ENCODE measurements around the gene GAS2.
A peak's percentile ranks its signal among the peaks of the same experiment; 100 is the strongest.
"Not testable (repeated sequence)": the region's sequence is repeated elsewhere in the genome, so short reads cannot be mapped to it uniquely, and the experiment has no call there.

Gene GAS2

DNA sequence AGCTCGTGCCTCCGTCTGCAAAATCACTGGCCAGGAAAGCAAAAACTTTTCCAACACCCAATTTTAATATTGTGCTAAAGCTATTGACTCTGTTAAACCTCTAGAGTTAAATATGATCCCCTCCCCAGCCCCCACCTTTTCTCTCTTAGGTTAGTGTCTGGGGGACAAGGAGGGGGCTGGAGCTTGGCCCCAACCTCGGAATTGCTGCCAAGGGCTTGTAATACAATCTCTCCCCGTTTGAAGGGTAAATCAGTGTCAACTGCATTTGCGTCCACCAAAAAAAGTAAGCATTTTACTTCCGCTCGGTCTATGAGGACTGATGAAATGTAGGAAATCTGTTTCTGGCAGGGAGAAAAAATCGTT lies at the start of gene GAS2:
Gene GAS2, plus strand, starts transcription at position 287 of the 363 bp plus-strand sequence. CDS start 8,259 bp downstream, outside the sequence.
- no peak for DNase-seq (ENCODE audit: low spot score)

DNA sequence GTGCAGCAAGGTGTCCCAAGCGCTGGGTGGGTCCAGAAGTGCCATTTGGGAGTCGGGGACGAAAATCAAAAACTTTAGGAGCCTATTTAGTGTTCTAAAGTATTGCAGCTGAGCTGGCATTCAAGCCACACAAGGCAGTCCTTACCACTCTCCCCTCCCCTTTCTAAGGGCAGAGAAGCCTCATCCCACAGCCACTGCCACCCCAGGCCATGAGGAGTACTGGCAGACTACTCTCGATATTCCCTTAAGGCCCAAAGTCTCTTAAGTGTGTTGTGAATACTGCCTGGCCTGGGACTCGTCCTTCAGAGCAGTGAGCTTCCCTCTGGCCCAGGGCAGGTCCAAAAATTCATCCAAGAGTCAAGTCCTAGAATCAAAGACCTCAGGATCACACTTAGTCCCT lies 48.5 kb upstream of the GAS2 start:
- DNase-seq (ENCODE audit: low spot score) = no peak

DNA sequence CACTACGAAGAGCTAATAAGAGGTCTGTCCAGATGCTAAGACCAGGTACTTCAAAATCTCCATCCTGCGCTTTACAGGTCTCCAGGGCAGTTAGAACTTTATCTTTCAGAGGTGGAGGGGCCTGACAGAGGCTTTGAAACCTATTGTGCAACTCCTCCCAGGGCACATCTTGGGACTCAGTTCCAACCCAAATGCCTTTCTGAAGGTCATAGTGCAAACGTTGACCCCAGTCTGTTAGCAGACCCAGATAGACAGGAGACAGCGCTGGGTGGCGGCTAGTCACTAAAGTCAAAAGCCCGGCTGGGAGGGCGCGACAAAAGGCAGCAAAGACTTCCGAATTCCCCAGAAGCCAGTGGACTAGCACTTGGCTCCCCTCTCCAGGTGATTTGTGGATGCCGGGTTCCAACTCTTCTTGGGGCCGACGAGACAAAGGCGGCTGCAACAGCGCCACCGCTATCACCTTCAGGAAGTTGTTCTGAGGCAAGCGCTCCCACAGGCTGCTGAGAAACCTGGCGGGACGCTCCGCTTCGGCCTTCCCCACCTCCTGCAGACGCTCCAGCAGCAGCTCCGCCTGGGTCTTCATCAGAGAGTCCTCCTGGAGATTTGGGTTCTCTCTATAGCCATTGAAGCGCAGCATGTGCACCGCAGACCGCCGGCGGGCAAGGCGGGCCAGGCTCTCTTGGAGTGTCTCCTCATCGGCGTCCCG lies 41.5 kb upstream of the GAS2 start:
- peak; percentile 61 for DNase-seq (ENCODE audit: low spot score)

DNA sequence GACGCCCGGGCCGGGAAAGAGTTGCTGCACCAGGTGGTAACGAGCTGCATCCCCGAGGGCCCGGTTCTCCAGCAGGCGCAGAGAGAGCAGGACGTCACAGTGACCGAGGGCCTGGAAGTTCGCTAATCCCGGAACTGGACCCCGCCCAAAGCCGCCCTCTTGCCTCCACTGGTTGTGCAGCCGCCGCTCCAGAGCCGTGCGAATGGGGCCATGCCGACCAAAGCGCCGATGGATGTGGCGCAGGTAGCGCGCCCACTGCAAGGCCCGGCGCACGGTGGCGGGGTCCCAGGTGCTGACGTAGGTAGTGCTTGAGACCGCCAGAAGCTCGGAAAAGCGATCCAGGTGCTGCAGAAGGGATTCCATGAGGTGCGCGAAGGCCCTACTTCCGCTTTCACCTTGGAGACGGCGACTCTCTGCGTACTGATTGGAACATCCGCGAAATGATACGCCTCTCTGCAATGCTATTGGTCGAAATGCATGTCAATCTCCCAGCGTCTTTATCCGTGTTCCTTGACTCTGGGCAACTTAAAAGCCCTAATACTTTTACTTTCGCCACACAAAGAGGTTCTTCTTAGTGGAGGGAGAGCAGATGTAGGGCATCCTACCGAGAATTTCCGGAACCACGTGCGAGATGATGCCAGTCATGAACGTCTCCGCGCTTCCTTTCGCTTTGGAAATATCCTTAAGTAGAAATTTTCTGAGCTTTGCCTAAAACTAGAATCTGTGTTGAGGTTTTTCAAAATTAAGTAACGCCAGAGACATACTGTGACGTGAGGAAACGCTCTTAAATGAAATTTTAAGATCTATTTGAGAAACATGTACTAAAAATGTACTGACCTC lies 40.7 kb upstream of the GAS2 start, which contains the start of gene FANCF:
Gene FANCF, minus strand, starts transcription at position 376 of the 840 bp plus-strand sequence. Its CDS starts 13 bp downstream, at position 363.
- DNase-seq (ENCODE audit: low spot score) = peak; percentile 99

DNA sequence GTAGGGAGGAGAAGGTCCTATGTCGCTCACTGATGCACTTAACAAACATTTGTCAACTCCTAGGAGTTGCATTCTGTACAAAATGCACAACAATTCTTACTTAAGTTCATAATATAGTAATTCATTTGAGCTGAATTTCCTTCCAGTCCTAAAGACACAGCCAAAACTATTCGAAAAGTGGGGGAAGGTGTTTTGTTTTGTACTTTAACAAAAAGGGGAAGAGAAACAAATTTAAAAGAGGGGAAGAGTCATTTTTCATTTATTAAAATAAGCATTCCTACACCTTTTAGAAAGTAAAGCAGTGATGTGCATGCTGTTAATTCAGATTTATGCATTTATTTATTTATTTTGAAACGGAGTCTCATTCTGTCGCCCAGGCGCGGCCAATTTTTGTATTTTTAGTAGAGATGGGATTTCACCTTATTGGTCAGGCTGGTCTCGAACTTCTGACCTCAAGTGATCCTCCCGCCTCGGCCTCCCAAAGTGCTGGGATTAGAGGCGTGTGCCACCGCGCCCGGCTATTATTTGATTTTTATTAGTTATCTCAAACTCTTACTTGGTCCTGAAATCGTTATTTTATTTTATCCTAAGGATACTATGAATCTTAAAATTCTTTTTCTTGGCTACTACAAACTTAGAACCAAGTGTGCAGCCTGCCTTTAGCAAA lies 39.7 kb upstream of the GAS2 start:
- no peak for DNase-seq (ENCODE audit: low spot score)

DNA sequence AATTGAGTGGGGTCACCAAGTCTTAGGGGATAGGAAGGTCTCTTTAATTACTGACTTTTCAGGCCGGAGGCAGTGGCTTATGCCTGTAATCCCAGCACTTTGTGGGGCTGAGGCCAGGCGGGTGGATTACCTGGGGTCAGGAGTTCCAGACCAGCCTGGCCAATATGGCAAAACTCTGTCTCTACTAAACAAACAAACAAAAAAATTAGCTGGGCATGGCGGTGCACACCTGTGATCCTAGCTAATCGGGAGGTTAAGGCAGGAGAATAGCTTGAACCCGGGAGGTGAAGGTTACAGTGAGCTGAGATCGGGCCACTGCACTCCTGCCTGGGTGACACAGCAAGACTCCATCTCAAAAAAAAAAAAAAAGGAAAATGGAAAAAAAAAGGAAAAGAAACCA lies 39.0 kb upstream of the GAS2 start:
- no peak for DNase-seq (ENCODE audit: low spot score)

DNA sequence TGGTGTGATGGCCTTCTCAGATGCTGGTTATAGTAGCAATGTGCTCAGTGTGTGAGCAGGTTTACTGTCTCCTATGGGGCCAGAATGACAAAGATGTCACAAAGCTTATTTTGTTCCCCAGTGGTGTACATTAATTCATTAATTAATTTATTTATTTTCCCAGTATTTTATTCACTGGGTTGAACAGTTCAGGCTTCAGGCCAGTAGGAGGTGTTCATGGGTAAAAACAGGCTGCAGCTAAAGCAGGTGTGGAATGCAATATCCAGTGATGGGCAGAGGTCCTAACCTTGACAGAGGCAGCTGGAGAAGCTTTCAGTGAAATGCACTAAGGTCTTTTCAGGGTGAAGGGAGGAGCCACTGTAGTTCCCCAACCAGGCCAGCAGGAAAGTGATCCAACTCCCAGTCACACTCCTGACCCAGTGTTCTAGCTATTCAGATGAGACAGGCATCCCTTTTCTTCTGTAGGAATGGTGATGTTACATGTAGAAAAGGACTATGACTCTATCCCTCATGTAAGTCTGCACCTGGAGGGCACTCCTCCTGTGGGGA lies 33.0 kb upstream of the GAS2 start:
- DNase-seq (ENCODE audit: low spot score) = no peak

DNA sequence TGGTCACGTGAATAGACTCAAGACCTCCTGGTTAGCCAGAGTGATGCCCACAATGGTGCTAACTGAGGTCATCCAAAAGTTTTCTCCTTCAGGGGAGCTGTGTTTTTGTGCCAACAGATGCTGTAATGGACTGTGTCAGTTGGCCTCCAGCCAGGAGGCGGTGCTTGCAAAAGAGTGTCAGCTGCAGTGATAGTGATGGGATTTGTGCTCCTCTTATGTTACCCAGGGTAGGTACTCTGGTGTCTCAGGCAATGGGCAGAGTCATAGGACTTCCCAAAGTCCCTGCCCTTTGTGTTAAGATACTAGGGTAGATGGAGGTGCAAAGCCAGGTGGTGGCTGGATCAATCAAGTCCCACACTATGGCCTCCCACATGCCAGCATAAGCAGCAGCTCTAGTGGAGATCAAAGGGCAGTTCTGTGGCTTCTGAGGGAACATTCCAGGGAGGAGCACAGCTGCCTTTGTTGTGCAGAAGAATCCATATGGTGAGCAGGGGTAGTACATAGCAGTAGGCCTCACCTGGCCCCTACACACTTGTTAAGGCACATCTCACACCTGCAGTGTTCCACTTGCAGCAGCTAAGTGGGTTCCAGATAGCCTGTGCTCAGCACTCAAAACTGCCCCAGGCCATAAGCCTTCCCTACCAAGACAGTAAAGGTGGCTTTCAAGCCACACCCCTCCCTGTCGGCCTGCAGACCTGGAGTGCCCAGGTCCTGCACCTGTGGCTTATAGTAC lies 31.3 kb upstream of the GAS2 start:
- DNase-seq (ENCODE audit: low spot score) = no peak

DNA sequence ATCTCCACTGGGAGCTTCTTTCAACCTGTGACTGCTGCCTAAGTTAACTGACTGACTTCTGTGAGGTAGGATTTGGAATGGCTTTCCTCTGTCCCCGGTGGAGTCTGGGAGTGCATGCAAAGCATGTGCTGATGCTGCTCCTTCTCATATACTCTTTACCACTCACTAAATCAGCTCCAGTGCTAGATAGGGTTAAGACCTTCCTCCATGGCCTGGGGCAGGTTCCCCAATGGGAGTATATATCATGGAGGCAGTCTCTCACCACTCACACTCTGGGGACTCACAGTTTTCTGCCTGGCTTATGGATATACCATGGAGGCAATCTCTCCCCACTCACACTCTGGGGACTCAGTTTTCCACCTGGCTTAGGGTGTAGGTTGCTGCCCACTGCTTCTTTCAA lies 30.7 kb upstream of the GAS2 start:
- no peak for DNase-seq (ENCODE audit: low spot score)

DNA sequence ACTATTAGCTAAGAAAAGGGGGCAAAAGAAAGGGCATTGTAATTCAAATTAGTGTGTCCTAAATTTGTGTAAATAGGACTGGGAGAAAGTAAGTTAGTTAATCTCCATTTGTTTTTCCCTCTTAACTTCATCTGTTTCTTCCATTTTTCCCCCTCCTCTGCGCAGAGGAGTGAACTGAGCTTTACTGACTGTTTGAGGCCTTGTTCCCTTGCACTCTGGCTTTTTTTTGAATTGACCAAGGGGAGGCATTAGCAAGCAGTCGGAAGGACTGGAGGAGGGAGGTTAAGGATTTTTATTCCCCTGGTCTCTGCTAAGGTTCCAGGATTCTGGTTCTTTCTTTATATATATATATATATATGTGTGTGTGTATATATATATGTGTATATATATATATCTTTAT lies 25.5 kb upstream of the GAS2 start:
- no peak for DNase-seq (ENCODE audit: low spot score)

DNA sequence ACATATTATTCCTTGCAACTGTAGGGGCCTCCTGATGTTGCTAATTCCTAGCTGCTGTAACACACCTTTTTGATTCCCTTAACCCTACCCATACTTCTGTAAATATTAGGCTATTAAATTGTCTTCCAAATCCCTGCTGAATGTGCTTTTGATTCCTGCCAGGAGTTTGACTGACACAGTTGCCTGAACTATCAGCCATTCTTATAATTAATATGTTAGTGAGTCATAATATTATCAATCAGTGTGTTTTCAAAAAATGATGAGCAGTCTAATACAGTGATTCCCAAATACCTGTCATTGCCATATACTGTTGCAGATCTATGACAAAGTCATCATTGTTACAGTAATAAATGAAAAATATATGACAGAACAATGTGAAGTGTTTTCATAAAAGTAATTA lies 24.9 kb upstream of the GAS2 start:
- DNase-seq (ENCODE audit: low spot score) = no peak

DNA sequence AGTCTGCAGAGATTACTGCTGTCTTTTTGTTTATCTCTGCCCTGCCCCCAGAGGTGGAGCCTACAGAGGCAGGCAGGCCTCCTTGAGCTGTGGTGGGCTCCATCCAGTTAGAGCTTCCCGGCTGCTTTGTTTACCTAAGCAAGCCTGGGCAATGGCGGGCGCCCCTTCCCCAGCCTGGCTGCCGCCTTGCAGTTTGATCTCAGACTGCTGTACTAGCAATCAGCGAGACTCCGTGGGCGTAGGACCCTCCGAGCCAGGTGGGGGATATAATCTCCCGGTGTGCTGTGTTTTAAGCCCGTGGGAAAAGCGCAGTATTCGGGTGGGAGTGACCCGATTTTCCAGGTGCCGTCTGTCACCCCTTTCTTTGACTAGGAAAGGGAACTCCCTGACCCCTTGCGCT lies 14.1 kb upstream of the GAS2 start:
- not testable (repeated sequence) for DNase-seq (ENCODE audit: low spot score)

DNA sequence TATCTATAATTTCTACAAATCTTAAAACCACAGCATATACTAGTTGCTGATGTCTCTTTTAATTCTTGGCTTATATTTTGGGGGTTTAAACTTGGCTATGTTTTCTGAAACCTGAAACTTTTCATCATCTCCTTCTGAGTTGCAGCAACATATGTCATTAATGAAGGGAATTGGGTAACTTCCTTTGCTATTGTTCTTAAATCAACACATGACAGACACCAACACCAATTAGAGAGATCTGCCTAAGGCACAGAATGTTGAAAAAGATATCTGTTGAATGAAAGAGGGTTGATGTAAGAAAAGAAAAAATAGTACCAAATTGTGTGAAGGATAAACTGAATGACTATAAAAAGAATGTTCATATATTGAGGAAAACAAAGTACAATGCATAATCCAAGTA lies 10.3 kb upstream of the GAS2 start:
- DNase-seq (ENCODE audit: low spot score) = no peak

DNA sequence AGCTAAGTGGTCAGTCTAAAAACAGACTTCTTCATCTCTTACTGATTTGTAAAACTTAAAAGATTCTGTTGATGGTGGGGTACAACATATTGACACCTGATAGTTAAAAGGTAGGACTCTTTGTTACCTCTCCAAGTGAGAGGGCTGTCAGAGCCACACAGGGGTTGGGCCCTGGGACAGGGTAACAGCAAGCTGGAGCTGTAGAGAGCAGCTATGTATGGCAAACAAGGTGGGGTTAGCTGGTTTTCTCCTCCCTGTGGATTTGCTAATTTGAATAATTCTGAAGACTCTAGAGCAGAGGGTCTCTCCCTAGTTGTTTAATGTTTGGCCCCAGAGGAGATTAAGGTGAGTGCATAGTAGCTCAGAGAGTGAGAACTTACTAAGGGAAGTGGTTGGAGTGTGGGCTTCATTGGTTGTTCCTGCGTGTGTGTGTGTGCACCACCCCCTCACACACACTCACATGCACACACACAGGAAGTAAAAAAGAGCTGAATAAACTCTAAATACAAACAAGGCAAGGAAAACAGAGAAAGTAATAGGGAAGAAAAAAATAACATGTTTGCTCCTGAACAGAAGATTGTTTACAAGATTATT lies 9.2 kb upstream of the GAS2 start:
- DNase-seq (ENCODE audit: low spot score) = no peak

DNA sequence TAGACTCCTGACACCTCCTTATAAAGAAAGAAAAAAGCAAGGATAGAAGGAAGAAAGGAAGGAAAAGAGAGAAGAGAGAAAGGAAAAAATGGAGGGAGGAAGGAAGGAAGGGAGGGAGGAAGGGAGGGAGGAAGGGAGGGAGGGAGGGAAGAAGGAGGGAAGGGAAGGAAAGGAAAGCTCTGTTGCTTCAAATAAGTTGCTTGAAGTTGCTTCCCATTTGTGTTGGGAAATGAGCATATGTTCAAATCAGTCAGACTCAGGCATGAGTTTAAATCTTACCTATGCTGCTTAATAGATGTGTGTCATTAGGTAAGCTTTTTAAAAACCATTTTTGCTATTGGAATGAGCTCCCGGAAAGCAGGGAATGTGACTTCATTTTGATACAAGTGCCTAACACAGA lies 6.6 kb upstream of the GAS2 start:
- no peak for DNase-seq (ENCODE audit: low spot score)

DNA sequence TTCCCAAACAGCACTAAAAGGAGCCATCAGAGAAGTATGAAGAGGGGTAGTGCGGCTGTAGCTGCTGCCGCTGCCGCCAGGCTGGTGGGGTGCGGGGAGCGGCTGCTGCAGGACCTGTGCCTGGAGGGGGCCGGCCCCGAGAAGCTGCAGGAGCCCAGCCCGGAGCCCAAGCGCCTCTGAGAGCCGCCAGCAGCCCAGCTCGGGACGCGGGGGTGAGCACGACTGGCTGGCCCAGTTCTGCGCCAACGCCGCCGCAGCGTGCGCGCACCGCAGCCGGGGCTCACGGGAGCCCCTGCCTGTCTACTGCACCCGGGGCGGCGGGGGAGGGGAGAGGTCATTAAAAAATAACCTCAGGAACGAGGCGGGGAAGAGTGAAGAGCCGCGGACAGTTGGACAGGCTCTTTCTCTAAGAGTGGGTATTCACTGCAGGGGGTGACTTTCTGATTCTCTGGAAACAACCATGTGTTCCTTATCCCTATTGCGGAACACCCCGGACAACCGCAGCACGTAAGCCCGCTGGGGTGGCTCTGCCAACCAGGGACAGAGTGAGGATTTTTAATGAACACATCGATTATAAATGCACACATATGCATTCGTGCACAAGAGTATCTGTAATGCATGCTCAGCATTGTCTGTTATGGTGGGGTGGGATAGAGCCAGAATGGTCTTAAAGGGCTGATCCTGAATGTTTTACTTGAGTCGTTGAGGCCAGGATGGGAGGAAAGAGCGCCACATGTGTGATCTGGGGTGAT lies 453 bp downstream of the GAS2 start:
- no peak for DNase-seq (ENCODE audit: low spot score)

DNA sequence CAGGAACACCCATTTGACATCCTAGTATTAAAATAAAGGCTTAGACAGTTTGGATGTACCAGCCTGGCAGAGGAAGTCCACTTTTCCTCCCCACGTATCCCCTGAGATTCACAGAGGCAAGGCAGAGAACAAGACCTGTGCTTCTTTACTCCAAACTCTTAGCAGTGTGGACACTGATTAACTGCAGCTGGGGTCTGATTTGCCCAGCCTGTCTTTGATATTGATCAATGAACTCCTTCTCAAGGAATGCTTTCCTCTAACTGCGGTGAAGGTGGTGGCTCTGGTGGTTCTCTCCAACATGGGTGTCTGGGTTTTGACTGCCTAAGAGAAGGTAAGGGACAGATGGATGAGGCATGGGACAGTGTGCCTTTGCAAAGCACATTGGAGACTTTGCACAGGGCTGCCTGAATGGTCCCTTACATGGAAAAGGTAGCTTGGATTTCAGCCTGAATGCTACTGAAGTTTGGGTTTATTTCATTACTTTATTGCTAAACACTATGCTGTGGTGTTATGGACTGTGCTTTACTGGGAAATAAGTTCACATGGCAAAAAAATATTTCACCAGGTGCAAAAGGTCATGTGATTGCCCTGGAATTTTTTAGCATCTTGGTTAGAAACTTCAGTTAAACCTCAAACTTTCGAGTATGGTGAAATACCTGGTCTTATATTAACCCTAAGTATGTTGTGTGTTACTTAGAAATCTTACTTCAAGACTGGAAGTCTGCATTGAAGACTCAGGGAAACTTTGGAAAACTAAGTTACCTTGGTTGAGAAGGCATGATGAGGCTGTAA lies 1.8 kb downstream of the GAS2 start:
- no peak for DNase-seq (ENCODE audit: low spot score)

DNA sequence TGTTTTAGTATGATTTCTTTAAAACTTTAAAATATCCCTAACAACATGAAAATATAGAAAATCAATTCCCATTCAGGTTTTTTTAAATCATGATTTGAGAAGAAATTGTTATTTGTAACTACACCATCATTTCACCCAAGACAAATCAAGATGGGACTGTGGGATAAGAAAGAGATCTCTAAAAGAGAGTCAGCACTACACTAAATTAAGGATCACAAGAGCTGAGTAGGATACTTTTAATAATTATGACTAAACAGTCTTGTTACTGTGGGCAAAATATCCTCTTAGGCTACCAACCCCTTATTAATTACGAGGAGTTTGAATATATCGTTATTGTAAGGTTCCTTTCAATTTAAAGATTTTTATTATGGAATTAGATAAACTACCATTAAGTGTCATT lies 3.0 kb downstream of the GAS2 start:
- no peak for DNase-seq (ENCODE audit: low spot score)

DNA sequence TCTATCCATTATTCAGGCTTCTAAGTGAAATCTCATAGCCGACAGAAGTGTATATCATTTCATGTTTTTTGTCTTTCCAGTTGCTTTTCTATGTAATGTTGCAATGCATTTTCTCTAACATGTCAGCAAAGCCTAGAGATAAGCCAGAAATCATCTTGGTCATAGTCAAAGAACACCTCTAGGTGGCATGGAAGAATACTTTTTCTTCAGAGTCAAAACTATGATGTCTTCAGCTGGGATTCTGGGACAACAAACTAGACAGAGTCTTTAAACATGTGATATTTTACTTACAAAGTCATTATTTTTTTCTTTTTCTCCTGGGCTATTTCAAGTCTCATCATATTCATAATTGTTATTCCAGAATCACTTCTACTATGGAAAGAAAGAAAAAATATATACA lies 4.4 kb downstream of the GAS2 start:
- no peak for DNase-seq (ENCODE audit: low spot score)

DNA sequence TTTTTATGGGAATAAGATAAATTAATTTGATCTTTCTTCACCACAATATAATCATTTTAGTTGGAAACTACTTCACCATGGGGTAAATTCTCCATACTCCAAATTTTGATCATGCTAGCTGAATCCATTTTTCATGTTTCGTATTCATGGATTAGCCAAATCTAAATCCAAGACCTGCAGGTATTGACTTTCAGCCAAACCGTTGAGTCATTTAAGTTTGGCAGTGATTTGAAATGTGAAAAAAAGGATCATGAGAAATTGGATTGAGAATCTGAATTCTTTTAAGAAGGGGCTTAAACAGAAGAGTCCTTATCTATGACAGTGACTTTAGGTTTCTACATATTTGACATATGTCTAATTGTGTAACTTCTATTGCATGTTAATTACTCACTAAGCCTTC lies 5.3 kb downstream of the GAS2 start:
- DNase-seq (ENCODE audit: low spot score) = no peak
